ENCODE data around the gene SERPINH1.

The SERPINH1 gene

GRCh38 chr11:75602951-75603350 lies 40.9 kb downstream of the SERPINH1 start:
- DNase-seq, result no peak

- no peak for DNase-seq
Observed at GRCh38 chr11:75603791-75604736, 42.0 kb downstream of the SERPINH1 start.

GRCh38 chr11:75606099-75606498 lies 44.0 kb downstream of the SERPINH1 start:
- DNase-seq, result no peak

- DNase-seq, result no peak
Observed at GRCh38 chr11:75611823-75612222, 49.8 kb downstream of the SERPINH1 start.

GRCh38 chr11:75615751-75616150 lies 53.7 kb downstream of the SERPINH1 start:
- no peak for DNase-seq

GRCh38 chr11:75616281-75616680 lies 54.2 kb downstream of the SERPINH1 start:
- DNase-seq, result no peak

All from CD4-positive, alpha-beta T cell treated with Interleukin-10 for 1 hour (primary cell).